Embryonic facial prominence (tissue), 1 donor: ENCODE measurements around the gene GOLM1.

ENCODE experiments used
- DNase-seq: peaks from one replicate; pipeline ENCODE4 v3.0.0-alpha.2; 2016; ENCODE audit errors: extremely low spot score

Gene GOLM1

GRCh38 chr9:85981369-85981768, 118.0 kb downstream of the GOLM1 start:
- DNase-seq = no peak

- DNase-seq = no peak
These were observed 120.9 kb downstream of the GOLM1 start for GRCh38 chr9:85978496-85978895.
